Suppressor macrophage treated with lipopolysaccharide for 4 hours (primary cell): ENCODE measurements around the gene CCDC85C.

ENCODE experiments used
- DNase-seq: peaks from one replicate; pipeline ENCODE4 v3.0.0-alpha.2; 2020

Gene CCDC85C

GRCh38 chr14:99535908-99536778, 67.9 kb downstream of the CCDC85C start:
- DNase-seq: no peak

- no peak for DNase-seq
Observed at GRCh38 chr14:99535448-99535847, 68.6 kb downstream of the CCDC85C start.

GRCh38 chr14:99534863-99535262, 69.1 kb downstream of the CCDC85C start:
- DNase-seq: no peak

GRCh38 chr14:99534333-99534732, 69.7 kb downstream of the CCDC85C start:
- DNase-seq: no peak

- DNase-seq: no peak
Observed at GRCh38 chr14:99532310-99532709, 71.7 kb downstream of the CCDC85C start.

- DNase-seq: no peak
Observed at GRCh38 chr14:99531251-99532096, 72.5 kb downstream of the CCDC85C start.

- no peak for DNase-seq
Observed at GRCh38 chr14:99530407-99531155, 73.4 kb downstream of the CCDC85C start.

GRCh38 chr14:99529899-99530298, 74.1 kb downstream of the CCDC85C start:
- DNase-seq: no peak

- DNase-seq: no peak
Observed at GRCh38 chr14:99527427-99528076, 76.5 kb downstream of the CCDC85C start.

- DNase-seq: no peak
Observed at GRCh38 chr14:99527026-99527425, 77.0 kb downstream of the CCDC85C start.

GRCh38 chr14:99525699-99526080, 78.3 kb downstream of the CCDC85C start:
- no peak for DNase-seq

GRCh38 chr14:99524804-99525698, 79.0 kb downstream of the CCDC85C start:
- DNase-seq: no peak

GRCh38 chr14:99524091-99524661, 79.8 kb downstream of the CCDC85C start:
- DNase-seq: no peak

GRCh38 chr14:99523704-99524055, 80.3 kb downstream of the CCDC85C start:
- DNase-seq: no peak

GRCh38 chr14:99522934-99523703, 80.9 kb downstream of the CCDC85C start:
- DNase-seq: no peak

GRCh38 chr14:99522457-99522891, 81.5 kb downstream of the CCDC85C start:
- no peak for DNase-seq

- DNase-seq: no peak
Observed at GRCh38 chr14:99522025-99522401, 82.0 kb downstream of the CCDC85C start.

GRCh38 chr14:99521176-99522024, 82.6 kb downstream of the CCDC85C start:
- DNase-seq: no peak

- DNase-seq: no peak
Observed at GRCh38 chr14:99520571-99521081, 83.4 kb downstream of the CCDC85C start.
